Measurements from ENCODE around the gene TMEM53. TPM values are rescaled to one million over a fixed set of nuclear protein-coding genes. Genes with fewer than 3 reads are reported as not detected.

TMEM53 gene
- total RNA-seq, 1 experiment from 2014 or later = 6.2 TPM

DNA sequence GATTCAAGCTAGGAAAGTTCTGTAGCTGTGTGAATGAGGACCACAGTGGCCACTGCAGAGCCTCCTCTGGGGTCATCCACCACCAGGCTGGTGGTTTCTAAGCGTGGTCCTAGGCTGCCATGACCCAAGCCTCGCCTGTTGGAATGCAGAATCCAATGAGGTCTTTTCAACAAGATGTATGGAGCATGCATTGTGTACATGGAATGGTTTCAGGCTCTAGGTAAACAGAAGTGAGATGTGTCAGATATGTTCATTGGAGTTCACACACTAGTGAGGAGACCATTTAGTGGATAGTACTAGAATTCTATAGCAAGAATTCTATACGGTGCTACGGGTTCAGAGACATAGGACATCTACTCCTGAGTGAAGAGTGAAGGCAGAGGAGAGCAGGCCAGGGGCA lies 46.0 kb upstream of the TMEM53 start:
- no peak overlapping the region for H3K23ac ChIP-seq (ENCODE audit: insufficient read length, low read depth, low read length)
- H3K27me3 ChIP-seq (ENCODE audit: insufficient read depth, low read length) = no peaks in the 10 kb centered on the region
- Mint-ChIP-seq H3K27ac (no peak overlapping the region; a peak in 1 of 7 replicates), H3K36me3 (ENCODE audit: insufficient read depth in 1 of 3, low read depth in 3 of 3) (no peaks in the 10 kb centered on the region), H3K4me3 (no peak overlapping the region), H3K9me3 (no peaks in the 10 kb centered on the region), H3K4me1 (peaks cover 8 to 11% of the 10 kb centered on the region in 2 experiments), H3K27me3 (ENCODE audit: low read depth) (no peaks in the 10 kb centered on the region)
- H4K91ac ChIP-seq (ENCODE audit: insufficient read length, low read depth, low read length) = no peak overlapping the region
- H2AFZ ChIP-seq (ENCODE audit: low read length) = no peak overlapping the region
- no peak overlapping the region for H2BK12ac ChIP-seq (ENCODE audit: insufficient read length, low read depth, low read length)
- no peak overlapping the region for H2AK5ac ChIP-seq (ENCODE audit: insufficient read length, low read length)
- no peak overlapping the region for H3K56ac ChIP-seq (ENCODE audit: insufficient read length, low read depth, low read length)
- H4K8ac ChIP-seq (replicated peaks; ENCODE audit: insufficient read length, low read depth, low read length) = no peak overlapping the region
- WGBS (ENCODE audit: extremely low coverage, insufficient read length, low lambda C conversion rate) = no CpG with 5 or more reads among the region's 4 CpGs
- no peaks in the 10 kb centered on the region for H3K4me1 ChIP-seq (ENCODE audit: insufficient read depth, low read length)
- H2BK5ac ChIP-seq (ENCODE audit: insufficient read length, low read length) = no peak overlapping the region
- no peak overlapping the region for H2BK120ac ChIP-seq (ENCODE audit: low read depth, low read length, poor library complexity, severe bottlenecking)
- no peak overlapping the region for H2BK20ac ChIP-seq (ENCODE audit: low read depth, low read length, poor library complexity, severe bottlenecking)
- H2BK15ac ChIP-seq (ENCODE audit: low read depth, low read length) = no peak overlapping the region
- H3K79me1 ChIP-seq (ENCODE audit: insufficient read depth, low read depth, low read length, poor library complexity, severe bottlenecking) = no peaks in the 10 kb centered on the region
- no peaks in the 10 kb centered on the region for H4K20me1 ChIP-seq (ENCODE audit: control insufficient read depth, insufficient read depth, insufficient read length)
- no peak for TF ChIP-seq CTCF (conservative IDR thresholded peaks at IDR 0.05)
- H3T11ph ChIP-seq (ENCODE audit: low read length) = no peak overlapping the region
- H4K5ac ChIP-seq (ENCODE audit: insufficient read length, low read depth, low read length) = no peak overlapping the region
- H3K4ac ChIP-seq (ENCODE audit: low read depth, low read length) = no peak overlapping the region
- no peak overlapping the region for H3K18ac ChIP-seq (ENCODE audit: insufficient read length, low read depth, low read length)
- H3K9me3 ChIP-seq (ENCODE audit: control insufficient read depth, low read depth, low read length) = no peaks in the 10 kb centered on the region
- no peak overlapping the region for H3K27ac ChIP-seq (ENCODE audit: insufficient read length, low read depth, low read length)
- H3K4me2 ChIP-seq (ENCODE audit: insufficient read depth, insufficient read length, low read length) = no peak overlapping the region
- H3K9ac ChIP-seq (ENCODE audit: extremely low read depth, insufficient read length, low read length) = no peak overlapping the region
- H3K79me2 ChIP-seq (ENCODE audit: insufficient read depth, low read length) = no peaks in the 10 kb centered on the region
- no peak for DNase-seq
- H3K23me2 ChIP-seq (ENCODE audit: insufficient read length, low read depth, low read length, poor library complexity, severe bottlenecking) = no peaks in the 10 kb centered on the region
- H3K14ac ChIP-seq (ENCODE audit: insufficient read depth, low read length) = no peak overlapping the region
